Chondrocyte (in vitro differentiated cells): Measurements from ENCODE around the gene RPL36AL. TPM values are rescaled to one million over a fixed set of nuclear protein-coding genes. Genes with fewer than 3 reads are reported as not detected.

Source experiments
- DNase-seq: peaks from one replicate; pipeline ENCODE4 v3.0.0; 2021; ENCODE audit warnings: mixed read lengths, low spot score
- H3K27ac Mint-ChIP-seq: one replicate; pipeline ENCODE4 v1.8.0; 2021; ENCODE audit warnings: mild to moderate bottlenecking, moderate library complexity, mixed read lengths; ENCODE audit not compliant: unreplicated experiment
- H3K27me3 Mint-ChIP-seq: 2 replicates; pipeline ENCODE4 v1.8.0; 2021; ENCODE audit warnings: low read depth, mixed read lengths
- H3K36me3 Mint-ChIP-seq: 2 replicates; pipeline ENCODE4 v1.8.0; 2021; ENCODE audit warnings: low read depth, mixed read lengths
- H3K4me1 Mint-ChIP-seq: 2 replicates; pipeline ENCODE4 v1.8.0; 2021; ENCODE audit warnings: low read depth, mild to moderate bottlenecking, mixed read lengths
- H3K4me3 Mint-ChIP-seq: one replicate; pipeline ENCODE4 v1.8.0; 2021; ENCODE audit warnings: mild to moderate bottlenecking, moderate library complexity, mixed read lengths; ENCODE audit not compliant: unreplicated experiment
- H3K9me3 Mint-ChIP-seq: 2 replicates; pipeline ENCODE4 v1.8.0; 2021; ENCODE audit warnings: low read depth, mixed read lengths
- total RNA-seq: library from RNA; stranded (reverse); gene quantifications from 3 replicates; pipeline ENCODE4 v1.2.1, GENCODE V29; 2021
- TF ChIP-seq, protein P1 (sequence below): fragments of 200-600 bp; sonication (generic); IDR thresholded peaks from 2 replicates; pipeline ENCODE4 v1.5.0; 2021; ENCODE audit warnings: antibody characterized with exemption, mild to moderate bottlenecking, moderate library complexity

RPL36AL gene
- total RNA-seq, 1 donor from 2014 or later: 132 TPM

DNA sequence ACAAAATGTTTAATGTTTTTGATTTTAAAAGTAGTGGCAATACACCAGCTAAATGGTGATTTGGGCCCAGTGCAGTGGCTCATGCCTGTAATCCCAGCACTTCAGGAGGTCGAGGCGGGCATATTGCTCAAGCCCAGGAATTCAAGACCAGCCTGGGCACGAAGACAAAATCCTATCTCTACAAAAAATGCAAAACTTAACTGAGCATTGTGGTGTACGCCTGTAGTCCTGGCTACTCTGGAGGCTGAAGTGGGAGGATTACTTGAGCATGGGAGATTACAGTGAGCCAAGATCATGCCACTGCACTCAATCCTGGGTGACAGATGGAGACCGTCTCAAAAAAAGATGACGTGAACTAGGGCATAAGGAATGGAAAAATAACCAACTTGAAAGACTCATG, 4.7 kb downstream of the RPL36AL start:
- H3K27ac Mint-ChIP-seq: no peak overlapping the region
- DNase-seq: no peak
- H3K4me3 Mint-ChIP-seq: no peak overlapping the region
- TF ChIP-seq, protein P1, sequence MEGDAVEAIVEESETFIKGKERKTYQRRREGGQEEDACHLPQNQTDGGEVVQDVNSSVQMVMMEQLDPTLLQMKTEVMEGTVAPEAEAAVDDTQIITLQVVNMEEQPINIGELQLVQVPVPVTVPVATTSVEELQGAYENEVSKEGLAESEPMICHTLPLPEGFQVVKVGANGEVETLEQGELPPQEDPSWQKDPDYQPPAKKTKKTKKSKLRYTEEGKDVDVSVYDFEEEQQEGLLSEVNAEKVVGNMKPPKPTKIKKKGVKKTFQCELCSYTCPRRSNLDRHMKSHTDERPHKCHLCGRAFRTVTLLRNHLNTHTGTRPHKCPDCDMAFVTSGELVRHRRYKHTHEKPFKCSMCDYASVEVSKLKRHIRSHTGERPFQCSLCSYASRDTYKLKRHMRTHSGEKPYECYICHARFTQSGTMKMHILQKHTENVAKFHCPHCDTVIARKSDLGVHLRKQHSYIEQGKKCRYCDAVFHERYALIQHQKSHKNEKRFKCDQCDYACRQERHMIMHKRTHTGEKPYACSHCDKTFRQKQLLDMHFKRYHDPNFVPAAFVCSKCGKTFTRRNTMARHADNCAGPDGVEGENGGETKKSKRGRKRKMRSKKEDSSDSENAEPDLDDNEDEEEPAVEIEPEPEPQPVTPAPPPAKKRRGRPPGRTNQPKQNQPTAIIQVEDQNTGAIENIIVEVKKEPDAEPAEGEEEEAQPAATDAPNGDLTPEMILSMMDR: no peak
- H3K36me3 Mint-ChIP-seq: peaks cover 14% of the 10 kb centered on the region
- H3K4me1 Mint-ChIP-seq: peaks cover 33% of the 10 kb centered on the region
- no peaks in the 10 kb centered on the region for H3K27me3 Mint-ChIP-seq
- H3K9me3 Mint-ChIP-seq: no peaks in the 10 kb centered on the region

DNA sequence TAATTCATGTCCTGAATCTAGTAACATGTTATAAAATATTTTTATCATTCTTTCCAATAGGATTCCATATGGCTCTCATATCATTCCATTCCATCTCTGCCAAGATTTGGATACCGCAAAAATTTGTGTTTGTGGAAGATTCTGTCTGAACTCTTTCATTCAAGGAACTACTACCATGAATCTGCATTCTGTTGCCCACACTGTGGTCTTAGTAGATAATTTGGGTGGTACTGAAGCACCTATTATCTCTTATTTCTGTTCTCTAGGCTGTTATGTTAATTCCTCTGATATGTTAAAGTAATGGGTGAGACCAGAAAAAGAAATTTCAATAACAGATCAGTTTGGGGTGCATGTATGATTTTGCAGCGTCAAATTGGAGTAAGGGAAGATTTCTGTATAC, 6.2 kb downstream of the RPL36AL start:
- no peaks in the 10 kb centered on the region for H3K27me3 Mint-ChIP-seq
- H3K9me3 Mint-ChIP-seq: no peaks in the 10 kb centered on the region
- TF ChIP-seq, protein P1: no peak
- no peak overlapping the region for H3K4me3 Mint-ChIP-seq
- H3K4me1 Mint-ChIP-seq: peaks cover 27% of the 10 kb centered on the region
- no peak for DNase-seq
- H3K36me3 Mint-ChIP-seq: peaks cover 14% of the 10 kb centered on the region
- no peak overlapping the region for H3K27ac Mint-ChIP-seq

DNA sequence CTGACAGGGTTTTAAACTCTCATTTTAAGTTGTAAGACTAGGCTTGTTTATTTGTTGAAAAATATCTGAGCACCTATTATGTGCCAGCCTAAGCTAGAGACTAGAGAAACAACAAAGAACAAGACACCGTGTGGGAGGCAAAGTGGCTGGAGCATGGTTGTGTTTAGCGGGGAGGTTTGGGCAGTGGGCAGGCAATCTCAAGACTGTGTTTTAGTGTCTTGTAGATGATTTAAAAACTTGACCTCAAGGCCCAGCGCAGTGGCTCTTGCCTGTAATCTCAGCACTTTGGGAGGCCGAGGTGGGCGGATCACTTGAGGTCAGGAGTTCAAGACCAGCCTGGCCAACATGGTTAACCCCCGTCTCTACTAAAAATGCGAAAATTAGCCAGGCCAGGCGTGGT, 7.8 kb downstream of the RPL36AL start:
- H3K9me3 Mint-ChIP-seq: no peaks in the 10 kb centered on the region
- TF ChIP-seq, protein P1: no peak
- H3K4me3 Mint-ChIP-seq: no peak overlapping the region
- no peak overlapping the region for H3K27ac Mint-ChIP-seq
- peaks cover 13% of the 10 kb centered on the region for H3K4me1 Mint-ChIP-seq
- no peak for DNase-seq
- H3K27me3 Mint-ChIP-seq: no peaks in the 10 kb centered on the region
- peaks cover 7% of the 10 kb centered on the region for H3K36me3 Mint-ChIP-seq

DNA sequence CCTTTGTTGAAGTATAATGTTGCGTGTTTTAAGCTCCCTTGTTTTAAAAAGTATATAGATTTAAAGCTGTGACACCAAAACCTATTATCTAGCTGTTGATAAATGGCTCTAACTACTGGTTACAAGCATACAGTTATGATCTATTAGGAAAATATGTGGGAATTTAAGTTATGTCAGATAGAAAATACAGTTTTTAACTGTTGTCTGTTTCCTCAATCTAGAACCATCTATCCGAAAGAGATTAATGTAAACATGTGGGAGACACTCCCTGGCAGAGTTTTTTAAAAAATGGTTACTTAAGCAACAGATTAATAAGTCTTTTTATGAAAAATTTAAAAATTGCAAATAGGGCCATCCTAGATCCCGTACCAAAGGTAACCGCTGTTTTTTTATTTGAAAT, 8.2 kb downstream of the RPL36AL start:
- TF ChIP-seq, protein P1: no peak
- no peak for DNase-seq
- Mint-ChIP-seq H3K9me3 (no peaks in the 10 kb centered on the region), H3K36me3 (peaks cover 5% of the 10 kb centered on the region), H3K4me3 (no peak overlapping the region), H3K27me3 (no peaks in the 10 kb centered on the region), H3K4me1 (peaks cover 9% of the 10 kb centered on the region), H3K27ac (peak overlapping the region; percentile 9)

DNA sequence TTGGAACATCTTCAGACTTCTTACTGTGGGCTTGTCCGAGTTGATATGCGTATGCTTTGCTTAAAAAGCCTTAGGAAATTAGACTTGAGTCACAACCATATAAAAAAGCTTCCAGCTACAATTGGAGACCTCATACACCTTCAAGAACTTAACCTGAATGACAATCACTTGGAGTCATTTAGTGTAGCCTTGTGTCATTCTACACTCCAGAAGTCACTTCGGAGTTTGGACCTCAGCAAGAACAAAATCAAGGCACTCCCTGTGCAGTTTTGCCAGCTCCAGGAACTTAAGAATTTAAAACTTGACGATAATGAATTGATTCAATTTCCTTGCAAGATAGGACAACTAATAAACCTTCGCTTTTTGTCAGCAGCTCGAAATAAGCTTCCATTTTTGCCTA, 12.8 kb downstream of the RPL36AL start:
- no peak for DNase-seq
- Mint-ChIP-seq H3K4me3 (no peak overlapping the region), H3K9me3 (no peaks in the 10 kb centered on the region), H3K27ac (no peak overlapping the region), H3K36me3 (peaks cover 4% of the 10 kb centered on the region), H3K4me1 (peaks cover 8% of the 10 kb centered on the region), H3K27me3 (no peaks in the 10 kb centered on the region)
- TF ChIP-seq, protein P1: no peak
